SKM-1 (cell line): Measurements from ENCODE around the gene NHLH2.

Experiments
- DNase-seq: peaks from one replicate; lab custom pipeline; 2025; ENCODE audit not compliant: unreplicated experiment; lab: John Stamatoyannopoulos, UW

NHLH2 gene

GRCh38 chr1:115805597-115805996, 35.3 kb downstream of the NHLH2 start:
- DNase-seq = no peak

DNA sequence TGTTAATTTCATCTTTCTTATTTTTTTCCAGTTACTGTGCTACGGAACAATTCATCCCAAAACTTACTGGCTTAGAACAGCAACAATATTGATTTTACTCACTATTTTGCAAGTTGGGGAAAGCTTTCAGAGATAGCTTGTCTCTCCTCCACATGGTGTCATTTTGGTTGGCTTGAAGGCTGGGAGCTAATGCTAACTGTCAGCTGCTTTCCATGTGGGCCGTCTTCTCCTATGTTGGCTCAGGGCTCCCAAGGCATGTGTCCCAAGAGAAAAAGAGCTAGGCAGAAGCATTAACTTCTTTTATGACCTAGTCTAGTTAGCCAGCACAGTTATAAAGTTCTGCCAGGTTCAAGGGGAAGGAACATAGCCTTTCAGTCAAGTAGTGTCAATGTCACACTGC, 38.5 kb downstream of the NHLH2 start:
- DNase-seq = no peak

DNA sequence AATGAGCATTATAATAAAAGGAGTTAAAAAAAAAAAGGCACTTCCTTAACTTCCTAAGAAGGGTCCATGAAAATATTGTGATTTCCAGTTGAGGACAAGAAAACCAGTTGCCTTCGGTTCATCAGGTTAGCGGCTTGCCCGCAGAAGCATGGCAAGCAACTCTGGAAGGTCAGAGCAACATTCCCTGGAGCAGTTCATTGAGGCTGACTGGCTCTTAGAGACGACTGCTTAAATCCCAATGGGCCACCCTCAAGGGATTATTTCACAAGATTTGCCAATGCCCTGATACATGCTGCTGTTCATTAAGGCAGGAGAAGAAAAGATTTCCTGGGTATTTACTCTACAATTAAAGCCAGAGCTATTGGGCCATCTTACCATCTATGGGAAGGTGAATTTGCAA, 43.4 kb downstream of the NHLH2 start:
- DNase-seq = no peak

DNA sequence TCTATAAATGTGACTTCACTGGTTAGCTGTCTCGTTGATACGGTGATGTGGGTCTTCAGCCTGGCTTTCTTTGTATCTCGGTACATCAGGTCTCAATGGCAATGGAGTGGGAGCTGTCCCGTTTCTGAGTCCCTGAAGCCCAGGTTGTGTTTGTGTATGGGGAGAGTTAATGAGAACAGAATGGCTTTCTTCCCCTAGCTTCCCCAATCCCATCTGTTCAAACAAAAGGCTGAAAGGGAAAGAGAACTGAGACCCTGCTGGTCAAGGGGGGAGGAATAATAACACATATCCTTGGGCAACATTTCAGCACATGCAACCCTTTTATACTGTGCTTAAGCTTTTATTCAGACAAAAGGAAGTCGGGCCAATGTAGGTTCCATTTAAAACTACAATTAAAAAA, 44.0 kb downstream of the NHLH2 start:
- no peak for DNase-seq

DNA sequence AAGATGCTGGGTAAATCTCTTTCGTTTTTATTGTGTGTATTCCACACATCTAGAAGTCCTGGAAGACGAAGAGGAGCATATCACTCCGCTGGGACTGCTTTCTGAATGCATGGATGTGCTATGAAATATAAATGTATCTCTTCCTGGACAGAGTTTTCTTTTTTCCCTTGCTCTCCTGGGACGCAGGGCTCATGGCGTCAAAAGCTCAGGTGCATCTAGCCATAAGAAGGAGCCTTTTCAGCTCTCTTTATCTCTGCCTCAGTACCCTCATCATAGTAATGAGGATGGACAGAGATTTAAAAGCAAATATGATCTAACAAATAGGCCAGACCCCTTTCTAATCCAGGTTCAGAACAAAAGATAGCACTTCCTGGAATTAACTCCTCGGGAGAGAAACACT, 44.9 kb downstream of the NHLH2 start:
- DNase-seq = no peak

DNA sequence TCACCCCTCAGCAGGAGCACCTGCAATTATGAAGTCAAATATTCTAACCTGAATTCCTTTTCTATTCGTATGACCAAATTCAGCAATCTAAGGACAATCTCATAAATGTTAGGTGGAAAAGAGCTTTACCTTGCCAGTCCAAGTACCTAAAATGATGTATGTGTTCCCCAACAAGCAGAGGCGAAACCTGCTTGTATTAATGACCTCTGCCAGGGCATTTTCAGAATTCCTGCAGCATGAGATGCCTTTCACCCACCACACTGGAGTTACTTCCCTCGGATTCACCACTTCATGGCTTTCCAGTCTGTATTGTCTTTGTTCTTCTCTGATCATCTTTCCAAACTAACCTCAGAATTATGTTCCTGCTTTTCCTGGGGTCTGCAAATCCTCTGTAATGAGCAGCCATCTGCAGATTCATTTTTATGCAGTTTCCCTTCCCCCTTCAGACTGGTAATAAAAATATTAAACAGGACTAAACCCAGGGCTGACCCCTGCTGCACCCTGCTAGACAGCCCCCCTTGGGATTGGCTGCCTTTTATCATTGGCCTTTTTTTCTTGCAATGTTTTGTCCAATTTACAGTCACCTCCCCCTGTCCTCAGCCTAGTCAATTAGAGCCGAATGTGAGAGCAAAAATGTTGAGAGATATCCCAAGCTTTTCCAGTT, 45.8 kb downstream of the NHLH2 start:
- no peak for DNase-seq

DNA sequence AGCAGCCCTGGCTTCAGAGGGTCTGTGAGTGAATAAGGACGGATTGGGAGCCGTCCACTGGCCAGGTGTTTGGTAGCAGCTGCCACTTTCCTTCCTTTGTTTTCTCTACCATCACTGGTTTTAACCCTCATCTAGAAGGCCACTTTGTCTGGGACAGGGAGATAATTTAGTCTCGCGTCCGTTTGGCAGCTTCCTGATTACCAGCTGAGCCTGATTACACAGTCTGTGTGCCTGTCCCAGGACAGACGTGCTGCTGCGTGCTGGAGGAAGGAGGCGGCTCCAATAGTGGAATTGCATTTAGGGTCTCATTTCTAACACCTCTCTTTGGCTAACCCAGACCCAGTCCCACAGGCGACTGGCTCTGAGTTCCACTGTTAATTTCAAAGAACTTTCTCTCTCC, 47.8 kb downstream of the NHLH2 start:
- no peak for DNase-seq

- DNase-seq = no peak
Measured at GRCh38 chr1:115791816-115792215, 49.1 kb downstream of the NHLH2 start.

- DNase-seq = no peak
Measured at GRCh38 chr1:115790846-115791245, 50.1 kb downstream of the NHLH2 start.

DNA sequence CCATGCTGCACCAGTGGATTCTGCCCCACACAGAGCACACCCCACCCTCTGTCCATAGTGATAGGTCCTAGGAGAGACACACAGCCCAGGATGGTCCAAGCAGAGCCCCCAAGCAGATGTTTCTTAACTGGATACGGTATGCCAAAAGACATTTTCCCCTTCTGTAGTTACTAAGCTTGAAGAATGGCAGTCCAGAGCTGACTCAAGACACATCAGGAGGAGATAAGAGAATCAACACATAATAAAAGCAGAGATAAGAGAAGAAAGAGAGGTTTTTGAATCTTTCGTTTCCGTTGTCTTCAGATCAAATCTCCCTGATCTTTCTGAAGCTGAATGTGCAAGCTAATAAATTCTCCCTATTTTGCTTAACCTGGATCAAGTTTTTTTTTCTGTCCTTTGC, 50.6 kb downstream of the NHLH2 start:
- DNase-seq = no peak
